HL-60/S4 (cell line): ENCODE results near the gene RAB38.

Source experiments
- in situ Hi-C: fragments of 300-500 bp; cut with MboI; formaldehyde crosslinking; loops from 2 replicates; pipeline ENCODE4 v1.14.3; 2022; ENCODE audit warnings: low sequenced_read_pairs

The RAB38 gene

GRCh38 chr11:88170673-88171072, 4.6 kb downstream of the RAB38 start:
- in situ Hi-C loops, result no loop called here

- in situ Hi-C loops, result no loop called here
Measured at GRCh38 chr11:88169881-88170280, 5.4 kb downstream of the RAB38 start.

- in situ Hi-C loops, result no loop called here
Measured at GRCh38 chr11:88169471-88169870, 5.8 kb downstream of the RAB38 start.

DNA sequence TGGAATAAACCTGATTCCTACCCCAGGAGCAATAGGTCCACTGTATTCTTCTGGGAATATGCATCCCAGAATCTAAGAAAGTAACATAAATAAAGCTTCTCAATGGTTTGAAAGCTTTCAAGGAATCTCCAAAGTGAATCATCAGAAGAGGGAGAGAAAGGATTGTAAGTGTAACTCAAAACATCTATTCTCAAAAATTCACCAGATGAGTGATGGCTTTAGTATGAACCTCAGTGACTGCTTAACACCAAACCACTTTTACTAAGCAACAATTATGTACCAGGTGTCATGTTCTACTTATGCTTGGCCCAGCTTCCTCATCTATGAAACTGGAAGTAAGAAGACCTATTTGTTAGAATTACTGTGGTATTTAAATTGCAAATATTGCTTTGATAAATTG, 7.4 kb downstream of the RAB38 start:
- in situ Hi-C loops, result no loop called here

GRCh38 chr11:88164806-88165585, 10.2 kb downstream of the RAB38 start:
- in situ Hi-C loops, result no loop called here

- in situ Hi-C loops, result no loop called here
Measured at GRCh38 chr11:88164320-88164719, 10.9 kb downstream of the RAB38 start.

DNA sequence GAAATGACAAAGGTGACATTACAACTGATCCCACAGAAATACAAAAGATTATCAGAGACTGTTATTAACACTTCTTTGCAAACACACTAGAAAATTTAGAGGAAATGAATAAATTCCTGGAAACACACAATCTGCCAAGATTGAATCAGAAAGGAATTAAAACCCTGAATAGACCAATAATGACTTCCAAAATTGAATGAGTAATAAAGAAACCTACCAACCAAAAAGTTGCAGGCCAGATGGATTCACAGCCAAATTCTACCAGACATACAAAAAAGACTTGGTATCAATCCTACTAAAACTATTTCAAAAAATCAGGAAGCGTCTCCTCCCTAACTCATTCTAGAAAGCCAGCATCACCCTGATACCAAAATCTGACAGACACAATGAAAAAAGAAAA, 17.2 kb downstream of the RAB38 start:
- in situ Hi-C loops, result no loop called here

- in situ Hi-C loops, result no loop called here
Measured at GRCh38 chr11:88157370-88157769, 17.9 kb downstream of the RAB38 start.

GRCh38 chr11:88152381-88152780, 22.9 kb downstream of the RAB38 start:
- in situ Hi-C loops, result no loop called here

DNA sequence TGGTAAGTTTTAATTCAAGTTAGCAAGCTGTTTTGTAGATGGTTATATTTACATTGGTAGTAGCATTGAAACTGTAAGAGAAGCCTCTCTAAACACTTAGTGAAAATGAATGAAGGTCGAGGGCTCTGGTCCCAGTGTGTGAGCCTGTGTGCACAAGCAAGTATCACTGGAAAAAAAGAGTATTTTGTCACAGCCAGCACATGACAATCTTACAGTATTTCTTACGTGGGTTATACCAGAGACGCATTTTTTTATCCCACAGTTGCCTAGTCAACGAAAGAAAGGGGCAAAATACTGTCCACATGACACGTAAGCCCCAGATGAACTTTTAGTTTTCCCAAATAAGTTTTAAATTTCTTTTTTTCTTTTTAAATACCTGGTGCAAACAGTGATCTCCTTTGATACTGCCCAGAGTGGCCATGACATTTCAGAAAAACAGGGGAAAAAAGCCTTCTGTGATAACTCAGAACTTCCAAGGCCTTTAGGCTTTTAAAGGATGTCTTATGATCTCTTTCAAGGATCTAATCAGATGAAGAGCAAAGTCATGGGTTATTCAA, 23.5 kb downstream of the RAB38 start:
- in situ Hi-C loops, result no loop called here

DNA sequence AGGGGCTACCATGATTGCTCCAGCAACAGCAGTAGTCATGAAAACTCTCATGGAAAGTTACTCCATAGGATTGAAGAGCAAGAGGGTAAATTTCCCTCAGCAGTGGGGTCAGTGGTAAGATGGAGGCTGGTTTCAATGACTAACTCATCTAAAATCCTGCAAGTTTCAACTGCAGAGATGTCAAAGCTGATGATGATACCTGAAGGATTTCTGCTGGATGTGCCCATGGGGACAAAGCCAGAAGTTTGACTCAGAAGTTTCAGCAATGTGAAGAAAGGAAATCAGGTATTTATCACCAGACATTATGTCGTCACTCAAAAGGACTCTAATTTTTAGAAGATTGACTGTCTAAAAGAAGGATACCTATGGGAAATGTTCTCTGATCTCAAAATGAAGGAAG, 29.1 kb downstream of the RAB38 start:
- in situ Hi-C loops, result no loop called here

- in situ Hi-C loops, result no loop called here
Measured at GRCh38 chr11:88139865-88140264, 35.4 kb downstream of the RAB38 start.

GRCh38 chr11:88131764-88132470, 43.3 kb downstream of the RAB38 start:
- in situ Hi-C loops, result no loop called here

DNA sequence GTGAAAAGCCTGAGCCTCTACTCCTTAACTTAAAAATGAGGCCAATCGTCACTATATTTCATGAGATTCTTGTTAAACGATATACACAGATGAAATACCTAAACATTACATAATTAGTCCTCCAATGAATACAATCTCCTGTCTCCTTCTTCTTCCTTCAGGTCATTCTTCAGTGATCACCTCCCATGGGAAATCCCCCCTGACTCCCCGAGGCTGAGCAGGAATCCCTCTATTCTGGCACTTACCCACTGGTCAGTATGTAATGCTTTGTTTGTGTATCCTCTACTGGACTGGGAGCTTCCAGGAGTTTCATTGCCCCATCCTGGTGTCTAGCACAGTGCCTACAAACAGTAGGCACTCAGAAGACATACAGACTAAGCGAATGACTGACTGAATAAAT, 52.3 kb downstream of the RAB38 start:
- in situ Hi-C loops, result loop anchor here (25.0 kb wide), 1 partner anchor 414 kb away; no protein-coding TSS in a partner anchor

DNA sequence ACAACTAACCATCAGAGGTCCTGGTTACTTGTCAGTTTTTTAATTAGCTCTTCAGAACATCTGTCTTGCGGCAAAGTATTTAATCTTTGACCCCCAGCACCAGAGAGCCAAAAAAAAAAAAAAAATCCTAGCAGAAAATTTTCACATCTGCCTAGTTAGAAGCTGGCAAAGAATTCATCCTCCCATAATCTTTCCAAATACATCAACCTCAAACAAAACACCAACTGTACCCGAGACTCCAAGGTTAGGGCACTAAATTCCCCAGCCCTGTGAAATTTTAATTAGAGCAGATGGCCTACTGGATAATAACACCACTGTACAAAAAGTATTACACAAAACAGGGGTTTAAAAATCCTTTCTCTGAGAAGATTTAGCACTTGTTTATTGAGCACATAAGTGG, 55.7 kb downstream of the RAB38 start:
- in situ Hi-C loops, result loop anchor here (25.0 kb wide), 1 partner anchor 418 kb away; no protein-coding TSS in a partner anchor

DNA sequence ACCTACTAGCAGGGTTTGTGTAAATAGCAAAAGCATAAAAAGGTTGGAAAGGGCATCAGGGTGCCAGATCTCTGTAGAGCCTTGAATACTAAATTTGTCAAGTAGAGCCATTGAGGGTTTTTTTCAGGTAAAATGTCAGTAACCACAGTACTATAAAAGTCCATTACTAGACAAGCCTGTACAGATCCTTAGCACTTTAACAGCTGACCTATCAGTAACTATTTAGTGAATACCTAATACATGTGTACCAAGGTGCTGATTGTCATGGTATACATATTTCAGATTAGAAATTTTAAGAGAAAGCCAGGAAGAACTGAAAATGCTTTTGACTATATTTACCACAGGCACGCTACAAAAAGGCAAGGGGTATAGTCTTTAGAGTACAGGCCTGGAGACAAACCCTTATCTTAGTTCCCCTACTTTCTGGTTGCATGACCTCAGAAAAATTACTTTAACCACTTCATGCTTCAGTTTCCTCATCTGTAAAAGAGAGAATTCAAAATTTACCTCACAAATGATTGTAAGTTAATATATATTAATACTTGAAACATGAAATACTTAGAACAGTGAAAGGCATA, 57.9 kb downstream of the RAB38 start:
- in situ Hi-C loops, result loop anchor here (25.0 kb wide), 1 partner anchor 420 kb away; no protein-coding TSS in a partner anchor

DNA sequence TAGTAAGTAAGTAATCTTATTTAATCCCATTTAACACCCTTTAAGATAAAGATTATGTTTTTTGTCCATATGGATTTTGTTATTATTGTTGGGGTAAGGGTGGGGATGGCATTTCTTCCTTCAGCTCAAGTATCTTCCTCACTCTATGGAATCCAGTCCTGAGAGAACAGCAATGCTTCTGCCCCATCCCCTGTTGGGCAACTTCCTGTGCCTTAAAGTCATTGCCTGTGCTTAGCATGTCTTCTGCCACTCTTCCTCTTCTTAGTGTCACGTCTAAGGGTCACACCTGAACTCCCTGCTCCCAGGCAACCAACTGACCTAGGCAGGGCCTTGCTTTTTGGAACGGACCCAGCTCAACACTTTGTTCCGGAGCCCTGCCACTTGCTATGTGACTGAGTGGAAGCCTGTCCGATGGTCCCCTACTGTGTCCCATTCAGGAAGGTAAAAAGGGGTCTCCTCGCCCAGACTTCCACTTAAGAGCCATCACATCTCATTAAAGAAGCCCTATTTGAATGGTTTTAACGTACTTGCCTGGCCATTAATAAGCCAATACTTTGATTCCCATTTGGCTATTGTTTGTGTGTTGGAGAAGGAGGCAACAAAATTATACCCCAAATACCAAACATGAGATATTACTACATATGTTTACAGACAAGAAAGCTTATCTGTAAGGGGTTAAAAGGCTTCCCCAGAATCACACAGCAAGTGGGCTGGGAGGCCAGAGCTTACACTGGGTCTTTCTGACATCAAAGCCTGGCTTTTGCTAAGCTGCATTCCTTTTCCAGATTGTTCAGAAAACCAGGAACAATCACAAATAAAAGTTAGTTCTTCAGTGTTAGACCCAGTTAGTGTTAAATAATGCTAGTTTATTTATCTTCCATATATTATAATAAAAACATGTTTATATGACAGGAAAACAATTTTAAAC, 59.2 kb downstream of the RAB38 start:
- in situ Hi-C loops, result loop anchor here (25.0 kb wide), 1 partner anchor 421 kb away; no protein-coding TSS in a partner anchor

- in situ Hi-C loops, result loop anchor here (25.0 kb wide), 1 partner anchor 423 kb away; no protein-coding TSS in a partner anchor
Measured at GRCh38 chr11:88114486-88115045, 60.7 kb downstream of the RAB38 start.

- in situ Hi-C loops, result loop anchor here (25.0 kb wide), 1 partner anchor 431 kb away; no protein-coding TSS in a partner anchor
Measured at GRCh38 chr11:88106666-88107065, 68.6 kb downstream of the RAB38 start.

GRCh38 chr11:88105951-88106350, 69.3 kb downstream of the RAB38 start:
- in situ Hi-C loops, result loop anchor here (25.0 kb wide), 1 partner anchor 431 kb away; no protein-coding TSS in a partner anchor
